Mesangial cell (primary cell): ENCODE measurements around the gene TEPSIN. TPM values are rescaled to one million over a fixed set of nuclear protein-coding genes. Genes with fewer than 3 reads are reported as not detected.

Source experiments
- total RNA-seq: library from RNA; depleted of rRNA; stranded (reverse); fragments of >200 nt; gene quantifications from 2 replicates; pipeline ENCODE4 v1.2.3, GENCODE V29; 2015

TEPSIN gene, protein sequence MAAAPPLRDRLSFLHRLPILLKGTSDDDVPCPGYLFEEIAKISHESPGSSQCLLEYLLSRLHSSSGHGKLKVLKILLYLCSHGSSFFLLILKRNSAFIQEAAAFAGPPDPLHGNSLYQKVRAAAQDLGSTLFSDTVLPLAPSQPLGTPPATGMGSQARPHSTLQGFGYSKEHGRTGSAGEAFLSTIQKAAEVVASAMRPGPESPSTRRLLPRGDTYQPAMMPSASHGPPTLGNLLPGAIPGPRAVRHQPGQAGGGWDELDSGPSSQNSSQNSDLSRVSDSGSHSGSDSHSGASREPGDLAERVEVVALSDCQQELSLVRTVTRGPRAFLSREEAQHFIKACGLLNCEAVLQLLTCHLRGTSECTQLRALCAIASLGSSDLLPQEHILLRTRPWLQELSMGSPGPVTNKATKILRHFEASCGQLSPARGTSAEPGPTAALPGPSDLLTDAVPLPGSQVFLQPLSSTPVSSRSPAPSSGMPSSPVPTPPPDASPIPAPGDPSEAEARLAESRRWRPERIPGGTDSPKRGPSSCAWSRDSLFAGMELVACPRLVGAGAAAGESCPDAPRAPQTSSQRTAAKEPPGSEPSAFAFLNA
- 18.6 and 27.9 TPM in 2 replicates for total RNA-seq

GRCh38 chr17:81238815-81239713, at the start of gene TEPSIN, which contains the start of gene NDUFAF8:
Gene TEPSIN, minus strand, starts transcription at chr17:81239055. Its CDS starts 22 bp downstream, at chr17:81239033.
Gene NDUFAF8, plus strand, starts transcription at chr17:81239318. Its CDS starts 46 bp downstream, at chr17:81239364.

GRCh38 chr17:81222906-81223761, 15.7 kb downstream of the TEPSIN start, which contains the start of gene CEP131:
Gene CEP131, minus strand, starts transcription at chr17:81222965. Its CDS starts 2,909 bp downstream, at chr17:81220056.

Other genes with a start within 250 kb of the TEPSIN start
- gene CHMP6, start 247.2 kb downstream of the TEPSIN start, total RNA-seq, result 30.0 and 33.6 TPM in 2 replicates
- gene BAIAP2, start 203.9 kb downstream of the TEPSIN start, total RNA-seq, result 60.3 and 90.3 TPM in 2 replicates
- not detected in 2 replicates for gene PVALEF, start 73.5 kb downstream of the TEPSIN start, total RNA-seq
- 0.89 TPM in 1 of 2 replicates, not detected in the other for gene AATK, start 72.8 kb downstream of the TEPSIN start, total RNA-seq
- gene CEP131, start 16.1 kb downstream of the TEPSIN start, total RNA-seq, result 14.5 and 17.8 TPM in 2 replicates
- 51.5 and 56.2 TPM in 2 replicates for gene NDUFAF8, start 263 bp upstream of the TEPSIN start, total RNA-seq
- gene SLC38A10, start 56.3 kb upstream of the TEPSIN start, total RNA-seq, result 84.4 and 109 TPM in 2 replicates
- gene BAHCC1, start 156.4 kb upstream of the TEPSIN start, total RNA-seq, result 6.8 and 18.3 TPM in 2 replicates